Adipocyte (in vitro differentiated cells): ENCODE results near the gene UFC1.
"Not testable (repeated sequence)": the region's sequence is repeated elsewhere in the genome, so short reads cannot be mapped to it uniquely, and the experiment has no call there.

Source experiments
- DNase-seq: peaks from one replicate; pipeline ENCODE4 v3.0.0-alpha.2; 2015; ENCODE audit warnings: low read depth
- H3K27me3 ChIP-seq: replicated peaks from 2 replicates; pipeline ENCODE4 v1.7.0; 2013; ENCODE audit warnings: mild to moderate bottlenecking, low read length, moderate library complexity; ENCODE audit not compliant: control insufficient read depth, insufficient read depth
- H3K36me3 ChIP-seq: 2 replicates; pipeline ENCODE4 v1.7.0; 2013; ENCODE audit warnings: low read length, mild to moderate bottlenecking, moderate library complexity; ENCODE audit not compliant: control insufficient read depth, insufficient read depth, severe bottlenecking
- H3K4me1 ChIP-seq: 2 replicates; pipeline ENCODE4 v1.7.0; 2013; ENCODE audit warnings: mild to moderate bottlenecking, low read length, moderate library complexity; ENCODE audit not compliant: control insufficient read depth, insufficient read depth
- H3K4me3 ChIP-seq: 2 replicates; pipeline ENCODE4 v1.7.0; 2013; ENCODE audit warnings: mild to moderate bottlenecking, low read length, moderate library complexity
- H3K9ac ChIP-seq: 2 replicates; pipeline ENCODE4 v1.7.0; 2013; ENCODE audit warnings: mild to moderate bottlenecking, low read length, moderate library complexity
- H3K9me3 ChIP-seq: 2 replicates; pipeline ENCODE4 v1.7.0; 2013; ENCODE audit warnings: mild to moderate bottlenecking, low read length, moderate library complexity; ENCODE audit not compliant: control insufficient read depth

Gene UFC1

DNA sequence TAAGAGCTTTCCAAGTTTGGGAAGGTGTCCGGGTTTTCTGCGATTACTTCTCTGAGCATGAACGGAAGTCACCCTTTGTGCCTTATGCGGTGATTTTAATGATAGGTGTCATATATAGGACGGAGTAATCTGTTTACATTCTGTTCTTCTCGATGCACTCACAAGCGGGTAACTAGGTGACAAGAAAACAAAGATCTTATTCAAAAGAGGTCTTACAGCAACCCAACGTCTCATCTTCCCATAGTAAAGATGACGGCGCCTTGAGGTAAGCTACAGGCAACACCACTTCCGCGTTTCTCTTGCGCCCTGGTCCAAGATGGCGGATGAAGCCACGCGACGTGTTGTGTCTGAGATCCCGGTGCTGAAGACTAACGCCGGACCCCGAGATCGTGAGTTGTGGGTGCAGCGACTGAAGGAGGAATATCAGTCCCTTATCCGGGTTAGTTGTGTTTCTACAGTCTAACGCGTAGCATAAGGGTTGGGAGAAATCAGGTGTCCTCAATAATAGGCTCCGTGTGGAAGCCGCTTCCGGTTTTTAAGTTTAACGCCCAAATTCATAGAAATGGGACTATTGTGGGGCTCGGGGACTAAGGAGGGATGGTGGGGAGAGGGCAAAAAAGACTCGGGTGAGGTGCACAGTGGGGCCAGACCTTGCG lies at the start of gene UFC1:
Gene UFC1 (plus strand): TSS at position 297 of the 656 bp plus-strand sequence. CDS start 20 bp downstream, at position 317.
- peak within 1 kb of the TSS; percentile 98 for H3K9ac ChIP-seq

DNA sequence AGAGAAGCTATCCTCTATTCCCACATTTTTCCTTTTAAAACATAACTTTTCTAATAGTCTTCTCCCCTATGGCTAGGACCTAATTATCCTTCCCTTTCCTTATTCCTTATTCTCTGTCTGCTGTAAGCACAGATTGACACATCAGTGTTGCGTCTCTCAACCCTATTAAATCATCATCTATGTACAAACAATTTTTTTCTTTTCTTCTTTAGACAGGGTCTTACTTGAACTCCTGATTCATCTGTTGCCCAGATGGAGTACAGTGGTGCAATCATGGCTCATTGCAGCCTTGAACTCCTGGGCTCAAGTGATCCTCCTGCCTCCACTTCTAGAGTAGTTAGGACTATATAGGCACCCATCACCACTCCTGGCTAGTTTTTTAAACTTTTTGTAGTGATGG lies 47.3 kb upstream of the UFC1 start:
- H3K9me3 ChIP-seq: no peaks in the 10 kb centered on the region
- H3K9ac ChIP-seq: no peak overlapping the region
- peaks cover 30% of the 10 kb centered on the region for H3K4me1 ChIP-seq
- peaks cover 32% of the 10 kb centered on the region for H3K36me3 ChIP-seq
- DNase-seq: no peak
- no peaks in the 10 kb centered on the region for H3K27me3 ChIP-seq
- H3K4me3 ChIP-seq: no peak overlapping the region

More for the DNA sequence above, at the start of gene UFC1:
- Histone ChIP-seq H3K4me3 (peak within 1 kb of the TSS; percentile 98), H3K4me1 (peaks cover 8% of the 10 kb centered on the region), H3K36me3 (peaks cover 18% of the 10 kb centered on the region), H3K27me3 (no peaks in the 10 kb centered on the region), H3K9me3 (no peaks in the 10 kb centered on the region)
- peak; percentile 92 for DNase-seq

DNA sequence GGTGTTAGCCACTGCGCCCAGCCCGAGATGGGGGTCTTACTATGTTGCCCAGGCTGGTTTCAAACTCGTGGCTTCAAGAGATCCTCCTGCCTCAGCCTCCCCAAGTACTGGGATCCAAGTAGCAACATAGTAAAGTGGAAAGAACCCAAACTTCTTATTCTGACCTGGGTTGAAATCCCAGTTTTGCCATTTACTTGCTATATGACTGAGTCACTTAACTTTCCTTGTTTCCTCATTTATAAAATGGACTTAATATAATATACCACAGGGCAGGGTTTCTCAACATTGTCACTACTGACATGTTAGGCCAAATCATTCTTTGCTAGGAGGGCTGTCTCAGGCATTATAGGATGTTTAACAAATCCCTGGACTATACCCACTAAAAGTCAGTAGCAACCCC lies 42.7 kb upstream of the UFC1 start:
- peaks cover 31% of the 10 kb centered on the region for H3K4me1 ChIP-seq
- H3K4me3 ChIP-seq: no peak overlapping the region
- peaks cover 32% of the 10 kb centered on the region for H3K36me3 ChIP-seq
- no peak overlapping the region for H3K9ac ChIP-seq
- H3K27me3 ChIP-seq: no peaks in the 10 kb centered on the region
- no peaks in the 10 kb centered on the region for H3K9me3 ChIP-seq
- DNase-seq: no peak

DNA sequence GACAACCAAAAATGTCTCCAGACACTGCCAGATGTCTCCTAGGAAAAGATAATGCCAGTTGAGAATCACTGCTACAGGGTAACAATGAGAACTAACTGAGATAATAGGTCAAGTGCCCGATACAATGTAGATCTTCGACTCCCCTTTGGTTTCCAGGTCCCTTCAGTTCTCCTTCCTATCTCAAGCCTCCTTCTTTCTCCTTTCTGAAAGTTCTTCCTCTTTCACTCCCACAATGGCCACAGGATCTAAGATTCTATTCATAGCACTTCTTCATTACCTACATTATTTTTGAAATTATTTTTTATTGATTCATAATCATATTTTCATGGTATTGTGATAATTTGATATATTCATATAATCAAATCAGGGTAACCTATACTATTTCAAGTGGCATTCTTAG lies 42.3 kb upstream of the UFC1 start:
- Histone ChIP-seq H3K36me3 (peaks cover 29% of the 10 kb centered on the region), H3K9me3 (no peaks in the 10 kb centered on the region), H3K4me3 (no peak overlapping the region), H3K9ac (no peak overlapping the region), H3K27me3 (no peaks in the 10 kb centered on the region), H3K4me1 (peaks cover 31% of the 10 kb centered on the region)
- no peak for DNase-seq

DNA sequence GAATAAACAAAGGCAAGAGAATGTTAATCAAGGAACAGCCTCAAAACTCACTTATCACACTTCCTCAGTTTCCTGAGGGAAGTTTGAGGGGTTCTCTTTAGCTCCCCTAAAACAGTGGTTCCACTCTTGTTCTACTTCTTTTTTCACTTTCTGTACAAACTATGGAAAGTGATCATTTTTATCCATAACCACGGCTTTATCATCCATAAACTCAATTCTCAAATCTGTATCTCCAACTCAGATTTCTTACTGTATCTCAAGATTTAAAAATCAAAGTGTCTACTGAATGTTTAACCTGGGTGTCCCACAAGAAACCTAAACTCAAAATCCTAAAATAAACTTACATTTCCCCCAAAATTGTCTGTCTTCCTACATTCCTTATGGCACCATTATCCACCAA lies 39.9 kb upstream of the UFC1 start:
- Histone ChIP-seq H3K9me3 (no peaks in the 10 kb centered on the region), H3K4me3 (no peak overlapping the region), H3K36me3 (peaks cover 22% of the 10 kb centered on the region), H3K27me3 (no peaks in the 10 kb centered on the region), H3K4me1 (peaks cover 43% of the 10 kb centered on the region), H3K9ac (no peak overlapping the region)
- no peak for DNase-seq

DNA sequence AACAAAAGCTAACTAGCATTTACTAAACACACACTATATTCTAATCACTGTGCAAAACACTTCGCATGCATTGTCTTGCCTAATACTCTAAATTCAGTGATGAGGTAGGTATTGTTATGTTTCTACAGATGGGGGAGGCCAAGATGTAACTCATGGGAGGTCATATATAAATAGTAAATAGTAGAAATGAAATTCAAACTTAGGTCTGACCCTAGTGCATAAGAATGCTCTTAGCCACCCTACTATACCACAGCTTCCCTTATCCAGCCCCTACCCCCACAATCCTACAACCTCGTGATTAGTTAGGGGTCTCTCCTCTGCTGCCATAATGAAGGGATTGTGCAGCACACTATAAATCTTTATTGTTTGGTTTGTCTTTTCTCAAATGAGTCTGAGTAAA lies 39.2 kb upstream of the UFC1 start:
- Histone ChIP-seq H3K4me3 (no peak overlapping the region), H3K9ac (no peak overlapping the region), H3K9me3 (no peaks in the 10 kb centered on the region), H3K4me1 (peaks cover 49% of the 10 kb centered on the region), H3K36me3 (peaks cover 19% of the 10 kb centered on the region), H3K27me3 (no peaks in the 10 kb centered on the region)
- no peak for DNase-seq

DNA sequence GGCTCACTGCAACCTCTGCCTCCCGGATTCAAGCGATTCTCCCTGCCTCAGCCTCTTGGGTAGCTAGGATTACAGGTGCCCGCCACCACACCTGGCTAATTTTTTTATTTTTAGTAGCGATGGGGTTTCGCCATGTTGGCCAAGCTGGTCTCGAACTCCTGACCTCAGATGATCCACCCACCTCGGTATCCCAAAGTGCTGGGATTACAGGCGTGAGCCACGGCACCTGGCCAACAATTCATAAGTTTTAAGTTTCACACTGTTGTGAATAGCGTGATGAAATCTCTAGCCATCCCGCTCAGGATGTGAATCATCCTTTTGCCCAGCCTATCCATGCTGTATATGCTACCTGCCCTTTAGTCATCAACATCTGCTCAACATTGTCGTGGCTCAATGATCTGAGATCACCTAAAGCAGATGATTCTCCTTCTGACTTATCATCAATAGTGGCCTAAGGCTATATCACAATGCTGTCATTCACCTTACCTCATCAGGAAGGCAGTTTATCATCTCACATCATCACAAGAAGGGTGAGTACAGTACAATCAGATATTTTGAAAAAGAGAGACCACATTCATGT lies 38.6 kb upstream of the UFC1 start:
- no peak overlapping the region for H3K9ac ChIP-seq
- DNase-seq: no peak
- no peaks in the 10 kb centered on the region for H3K9me3 ChIP-seq
- H3K4me1 ChIP-seq: peaks cover 56% of the 10 kb centered on the region
- no peak overlapping the region for H3K4me3 ChIP-seq
- no peaks in the 10 kb centered on the region for H3K27me3 ChIP-seq
- H3K36me3 ChIP-seq: peaks cover 19% of the 10 kb centered on the region

DNA sequence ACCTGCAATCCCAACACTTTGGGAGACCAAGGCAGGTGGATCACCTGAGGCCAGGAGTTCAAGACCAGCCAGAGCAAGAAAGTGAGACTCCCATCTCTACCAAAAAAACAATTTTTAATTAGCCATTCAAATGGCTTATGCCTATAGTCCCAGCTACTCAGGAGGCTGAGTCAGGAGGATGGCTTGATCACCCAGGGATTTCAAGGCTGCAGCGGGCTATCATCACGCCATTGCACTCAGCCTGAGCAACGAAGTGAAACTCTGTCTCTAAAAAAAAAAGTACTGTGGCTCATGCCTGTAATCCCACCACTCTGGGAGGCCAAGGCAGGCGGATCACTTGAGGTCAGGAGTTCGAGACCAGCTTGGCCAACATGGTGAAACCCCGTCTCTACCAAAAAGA lies 37.8 kb upstream of the UFC1 start:
- peaks cover 26% of the 10 kb centered on the region for H3K36me3 ChIP-seq
- H3K4me1 ChIP-seq: peaks cover 60% of the 10 kb centered on the region
- H3K27me3 ChIP-seq, H3K9me3 ChIP-seq, DNase-seq, H3K9ac ChIP-seq: not testable (repeated sequence)
- H3K4me3 ChIP-seq: peak overlapping the region; percentile 100

DNA sequence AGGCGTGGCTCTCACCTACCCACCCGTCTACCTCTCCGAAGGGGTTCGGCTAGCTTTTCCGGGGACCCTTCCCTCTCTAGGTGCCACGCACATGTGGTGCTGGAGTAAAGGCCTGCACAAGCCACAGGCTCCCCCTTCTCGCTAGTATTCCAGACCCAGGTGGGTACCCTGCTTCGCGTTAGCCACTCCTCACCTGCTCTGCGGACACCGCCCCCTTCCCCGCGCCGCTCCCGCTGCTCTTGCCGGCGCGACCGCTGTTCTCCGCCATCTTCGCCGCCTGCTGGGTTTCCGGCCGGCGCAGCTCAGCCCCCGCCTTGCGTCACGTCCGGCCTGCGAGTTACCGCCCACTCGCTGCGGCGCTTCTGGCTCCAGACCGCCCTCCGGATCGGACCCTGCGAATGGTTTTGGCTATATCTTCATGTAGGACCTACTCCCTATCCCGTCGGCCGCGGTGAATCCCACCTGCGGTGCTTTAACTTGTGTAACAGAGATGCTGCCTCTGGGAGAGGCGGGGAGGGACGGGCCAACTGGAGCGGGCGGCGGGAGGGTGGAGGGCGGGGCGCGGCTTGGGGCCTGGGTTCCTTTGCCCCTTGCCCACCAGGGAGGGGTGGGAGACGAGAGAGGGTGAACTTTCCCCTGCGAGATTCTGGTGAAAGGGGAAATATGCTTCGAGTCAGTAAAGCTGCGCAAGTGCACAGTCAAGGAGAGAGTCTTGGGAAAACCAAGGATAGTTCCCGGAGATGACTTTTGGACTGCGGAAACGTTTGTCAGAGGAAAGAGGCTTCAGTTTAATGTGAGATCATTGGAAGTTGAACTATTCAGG lies 35.8 kb upstream of the UFC1 start, which contains the start of the genes NIT1 and PFDN2:
Gene NIT1 (plus strand): TSS at position 347 of the 823 bp plus-strand sequence. CDS start 72 bp downstream, at position 419.
Gene PFDN2 (minus strand): TSS at position 279 of the 823 bp plus-strand sequence. CDS start 11 bp downstream, at position 268.
- no peaks in the 10 kb centered on the region for H3K9me3 ChIP-seq
- no peaks in the 10 kb centered on the region for H3K27me3 ChIP-seq
- peaks cover 50% of the 10 kb centered on the region for H3K4me1 ChIP-seq
- peak within 1 kb of the TSS; percentile 99 for H3K9ac ChIP-seq
- peak within 1 kb of the TSS; percentile 100 for H3K4me3 ChIP-seq
- DNase-seq: peak; percentile 96
- peaks cover 46% of the 10 kb centered on the region for H3K36me3 ChIP-seq

DNA sequence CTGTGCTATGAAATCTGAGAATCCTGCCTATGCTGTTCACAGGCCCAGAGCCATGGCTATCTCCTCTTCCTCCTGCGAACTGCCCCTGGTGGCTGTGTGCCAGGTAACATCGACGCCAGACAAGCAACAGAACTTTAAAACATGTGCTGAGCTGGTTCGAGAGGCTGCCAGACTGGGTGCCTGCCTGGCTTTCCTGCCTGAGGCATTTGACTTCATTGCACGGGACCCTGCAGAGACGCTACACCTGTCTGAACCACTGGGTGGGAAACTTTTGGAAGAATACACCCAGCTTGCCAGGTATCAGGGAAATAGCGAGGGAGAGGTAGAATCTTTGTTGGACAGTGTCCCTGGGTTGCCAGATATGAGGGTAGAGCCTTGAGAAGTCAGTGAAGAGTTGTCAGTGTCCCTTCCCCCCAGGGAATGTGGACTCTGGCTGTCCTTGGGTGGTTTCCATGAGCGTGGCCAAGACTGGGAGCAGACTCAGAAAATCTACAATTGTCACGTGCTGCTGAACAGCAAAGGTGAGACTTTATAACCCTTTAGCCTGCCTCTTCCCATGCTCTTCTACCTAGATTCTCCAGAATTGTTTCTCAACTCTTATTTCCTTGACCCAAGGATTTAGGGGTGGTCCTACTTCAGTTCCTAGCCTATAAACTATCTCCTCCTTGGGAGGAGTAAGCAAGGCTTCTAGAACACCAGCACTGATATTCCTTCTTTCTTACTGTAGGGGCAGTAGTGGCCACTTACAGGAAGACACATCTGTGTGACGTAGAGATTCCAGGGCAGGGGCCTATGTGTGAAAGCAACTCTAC lies 34.5 kb upstream of the UFC1 start:
- H3K36me3 ChIP-seq: peaks cover 51% of the 10 kb centered on the region
- H3K9ac ChIP-seq: peak overlapping the region; percentile 99
- peak overlapping the region; percentile 100 for H3K4me3 ChIP-seq
- H3K9me3 ChIP-seq: no peaks in the 10 kb centered on the region
- peak; percentile 77 for DNase-seq
- H3K27me3 ChIP-seq: no peaks in the 10 kb centered on the region
- H3K4me1 ChIP-seq: peaks cover 49% of the 10 kb centered on the region
